ENCODE results near the gene PACSIN1.

DNA sequence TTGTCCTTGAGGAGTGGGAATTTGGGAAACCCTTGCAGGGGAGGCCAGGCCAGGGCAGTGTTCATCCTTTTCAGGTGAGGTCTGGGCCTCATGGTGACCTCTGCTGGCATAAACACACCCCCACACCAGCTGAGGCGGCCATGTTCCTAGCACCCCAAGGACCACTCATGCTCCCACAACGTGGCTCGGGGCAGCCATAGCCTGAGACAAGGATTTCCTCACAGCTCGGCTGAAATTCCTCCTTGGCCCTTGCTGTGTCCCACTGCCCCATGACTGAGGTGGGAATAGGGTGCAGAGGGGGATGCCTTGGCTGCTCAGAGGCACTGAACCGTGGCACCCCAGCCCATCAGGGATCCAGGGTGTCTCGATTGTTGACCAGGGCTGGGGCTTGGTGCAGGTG lies 117.6 kb downstream of the PACSIN1 start:
- TF ChIP-seq, protein P1, sequence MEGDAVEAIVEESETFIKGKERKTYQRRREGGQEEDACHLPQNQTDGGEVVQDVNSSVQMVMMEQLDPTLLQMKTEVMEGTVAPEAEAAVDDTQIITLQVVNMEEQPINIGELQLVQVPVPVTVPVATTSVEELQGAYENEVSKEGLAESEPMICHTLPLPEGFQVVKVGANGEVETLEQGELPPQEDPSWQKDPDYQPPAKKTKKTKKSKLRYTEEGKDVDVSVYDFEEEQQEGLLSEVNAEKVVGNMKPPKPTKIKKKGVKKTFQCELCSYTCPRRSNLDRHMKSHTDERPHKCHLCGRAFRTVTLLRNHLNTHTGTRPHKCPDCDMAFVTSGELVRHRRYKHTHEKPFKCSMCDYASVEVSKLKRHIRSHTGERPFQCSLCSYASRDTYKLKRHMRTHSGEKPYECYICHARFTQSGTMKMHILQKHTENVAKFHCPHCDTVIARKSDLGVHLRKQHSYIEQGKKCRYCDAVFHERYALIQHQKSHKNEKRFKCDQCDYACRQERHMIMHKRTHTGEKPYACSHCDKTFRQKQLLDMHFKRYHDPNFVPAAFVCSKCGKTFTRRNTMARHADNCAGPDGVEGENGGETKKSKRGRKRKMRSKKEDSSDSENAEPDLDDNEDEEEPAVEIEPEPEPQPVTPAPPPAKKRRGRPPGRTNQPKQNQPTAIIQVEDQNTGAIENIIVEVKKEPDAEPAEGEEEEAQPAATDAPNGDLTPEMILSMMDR (conservative IDR thresholded peaks at IDR 0.05; ENCODE audit: low read depth, low read length): peak; percentile 39
- no peak for TF ChIP-seq EZH2 (IDR thresholded peaks at IDR 0.05; ENCODE audit: borderline replicate concordance, low read depth, low read length, poor library complexity, severe bottlenecking)
